Measurements from ENCODE around the gene HCK. TPM values are rescaled to one million over a fixed set of nuclear protein-coding genes. Genes with fewer than 3 reads are reported as not detected.

Gene HCK
- total RNA-seq, 1 experiment from 2014 or later, result 1.3 TPM

DNA sequence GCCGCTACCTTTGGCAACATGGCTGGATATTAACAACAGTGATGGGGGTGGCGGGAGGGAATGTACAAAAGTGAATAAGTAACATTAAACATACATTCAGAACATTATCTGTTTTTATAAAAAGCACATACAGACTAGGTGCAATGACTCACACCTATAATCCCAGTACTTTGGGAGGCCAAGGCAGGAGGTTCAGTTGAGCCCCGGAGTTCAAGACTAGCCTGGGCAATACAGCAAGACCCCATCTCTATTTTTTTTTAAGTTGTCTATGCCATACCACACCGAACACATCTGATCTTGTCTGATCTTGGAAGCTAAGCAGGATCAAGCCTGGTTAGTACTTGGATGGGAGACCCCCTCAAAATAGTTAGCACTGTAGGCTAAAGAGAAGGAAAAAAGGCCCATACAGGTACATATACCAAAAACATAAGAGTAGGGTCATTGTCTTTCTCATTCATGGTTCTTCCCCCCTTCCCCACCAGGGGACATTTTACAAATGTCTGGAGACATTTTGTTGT is 1.7 kb upstream of the HCK start:
- no peaks in the 10 kb centered on the region for H3K36me3 Mint-ChIP-seq
- H3K9me3 Mint-ChIP-seq, result no peaks in the 10 kb centered on the region
- peaks cover 17% of the 10 kb centered on the region for H3K4me1 Mint-ChIP-seq
- CTCF ChIA-PET, result interaction anchor here (1.0 to 2.1 kb wide), 4 partner anchors 16 to 41 kb away, joined by 3 to 9 read pairs (median 6); no protein-coding TSS in a partner anchor
- peak overlapping the region; percentile 85; the same call in 1 of the 2 replicates for H3K4me3 Mint-ChIP-seq
- TF ChIP-seq NR1H2 (CRISPR knock-in tag; IDR thresholded peaks at IDR 0.05) (no peak), GTF2I (CRISPR knock-in tag; conservative IDR thresholded peaks at IDR 0.05) (0 out of 2 replicates have a peak, but pooled peaks have one; percentile 21), ZBTB21 (CRISPR knock-in tag; IDR thresholded peaks at IDR 0.05; ENCODE audit: borderline replicate concordance) (no peak), ZNF121 (CRISPR knock-in tag; IDR thresholded peaks at IDR 0.05) (peak; percentile 96), TCF7 (CRISPR knock-in tag; IDR thresholded peaks at IDR 0.05; ENCODE audit: low read depth) (no peak), CBFB (CRISPR knock-in tag; IDR thresholded peaks at IDR 0.05; ENCODE audit: low read depth) (no peak)
- TF ChIP-seq, protein P1, sequence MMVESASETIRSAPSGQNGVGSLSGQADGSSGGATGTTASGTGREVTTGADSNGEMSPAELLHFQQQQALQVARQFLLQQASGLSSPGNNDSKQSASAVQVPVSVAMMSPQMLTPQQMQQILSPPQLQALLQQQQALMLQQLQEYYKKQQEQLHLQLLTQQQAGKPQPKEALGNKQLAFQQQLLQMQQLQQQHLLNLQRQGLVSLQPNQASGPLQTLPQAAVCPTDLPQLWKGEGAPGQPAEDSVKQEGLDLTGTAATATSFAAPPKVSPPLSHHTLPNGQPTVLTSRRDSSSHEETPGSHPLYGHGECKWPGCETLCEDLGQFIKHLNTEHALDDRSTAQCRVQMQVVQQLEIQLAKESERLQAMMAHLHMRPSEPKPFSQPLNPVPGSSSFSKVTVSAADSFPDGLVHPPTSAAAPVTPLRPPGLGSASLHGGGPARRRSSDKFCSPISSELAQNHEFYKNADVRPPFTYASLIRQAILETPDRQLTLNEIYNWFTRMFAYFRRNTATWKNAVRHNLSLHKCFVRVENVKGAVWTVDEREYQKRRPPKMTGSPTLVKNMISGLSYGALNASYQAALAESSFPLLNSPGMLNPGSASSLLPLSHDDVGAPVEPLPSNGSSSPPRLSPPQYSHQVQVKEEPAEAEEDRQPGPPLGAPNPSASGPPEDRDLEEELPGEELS (CRISPR knock-in tag; IDR thresholded peaks at IDR 0.05), result no peak
- no peak overlapping the region for H3K27ac Mint-ChIP-seq
- ATAC-seq (no peak), DNase-seq (ENCODE audit: low spot score) (no peak)
- POLR2A ChIA-PET, result no interaction called here
- peaks cover 71% of the 10 kb centered on the region for H3K27me3 Mint-ChIP-seq (ENCODE audit: low read depth)

DNA sequence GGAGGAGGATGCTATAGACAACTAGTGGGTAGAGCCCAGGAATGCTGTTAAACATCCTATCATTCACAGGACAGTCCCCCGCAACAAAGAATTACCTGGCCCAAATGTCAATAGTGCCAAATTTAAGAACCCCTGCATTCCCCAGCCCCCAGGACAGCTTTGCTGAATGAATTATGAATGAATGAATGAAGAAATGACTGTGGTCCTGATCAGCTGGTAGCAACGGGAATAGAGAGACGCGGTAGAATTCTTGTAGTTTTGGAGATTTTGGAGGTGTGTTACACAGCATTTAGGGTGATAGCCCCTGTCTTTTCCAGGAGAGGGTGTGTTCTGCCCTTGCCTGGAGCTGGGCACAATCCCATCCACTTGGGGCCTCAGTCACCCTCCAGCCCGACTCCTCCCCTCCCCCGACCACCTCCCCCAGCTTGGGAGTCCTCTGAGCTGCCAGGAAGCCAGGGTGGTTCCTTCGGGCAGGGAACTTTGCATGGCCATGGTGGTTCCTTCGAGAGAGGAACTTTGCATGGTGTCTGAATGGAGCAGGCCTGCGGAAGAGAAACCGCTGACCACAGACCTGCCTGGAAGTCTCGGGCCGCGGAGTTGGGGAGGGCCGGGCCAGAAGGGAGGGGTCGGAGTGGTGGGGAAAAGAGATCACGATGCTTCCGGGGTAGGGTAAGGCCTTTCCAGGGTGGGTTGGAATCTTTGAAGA is 1.0 kb upstream of the HCK start:
- Mint-ChIP-seq H3K9me3 (no peaks in the 10 kb centered on the region), H3K36me3 (no peaks in the 10 kb centered on the region), H3K4me3 (peak overlapping the region; percentile 85), H3K27ac (no peak overlapping the region), H3K27me3 (ENCODE audit: low read depth) (peaks cover 69% of the 10 kb centered on the region), H3K4me1 (peaks cover 17% of the 10 kb centered on the region)
- CTCF ChIA-PET, result interaction anchor here (0.6 to 2.1 kb wide), 6 partner anchors 15 to 41 kb away, joined by 3 to 9 read pairs (median 5); no protein-coding TSS in a partner anchor
- ATAC-seq (peak; percentile 54), DNase-seq (ENCODE audit: low spot score) (peak; percentile 55)
- TF ChIP-seq, protein P2, sequence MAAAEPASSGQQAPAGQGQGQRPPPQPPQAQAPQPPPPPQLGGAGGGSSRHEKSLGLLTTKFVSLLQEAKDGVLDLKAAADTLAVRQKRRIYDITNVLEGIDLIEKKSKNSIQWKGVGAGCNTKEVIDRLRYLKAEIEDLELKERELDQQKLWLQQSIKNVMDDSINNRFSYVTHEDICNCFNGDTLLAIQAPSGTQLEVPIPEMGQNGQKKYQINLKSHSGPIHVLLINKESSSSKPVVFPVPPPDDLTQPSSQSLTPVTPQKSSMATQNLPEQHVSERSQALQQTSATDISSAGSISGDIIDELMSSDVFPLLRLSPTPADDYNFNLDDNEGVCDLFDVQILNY (CRISPR knock-in tag; IDR thresholded peaks at IDR 0.05), result no peak
- no peak for TF ChIP-seq SP1 (CRISPR knock-in tag; conservative IDR thresholded peaks at IDR 0.05)
- TF ChIP-seq, protein P3, sequence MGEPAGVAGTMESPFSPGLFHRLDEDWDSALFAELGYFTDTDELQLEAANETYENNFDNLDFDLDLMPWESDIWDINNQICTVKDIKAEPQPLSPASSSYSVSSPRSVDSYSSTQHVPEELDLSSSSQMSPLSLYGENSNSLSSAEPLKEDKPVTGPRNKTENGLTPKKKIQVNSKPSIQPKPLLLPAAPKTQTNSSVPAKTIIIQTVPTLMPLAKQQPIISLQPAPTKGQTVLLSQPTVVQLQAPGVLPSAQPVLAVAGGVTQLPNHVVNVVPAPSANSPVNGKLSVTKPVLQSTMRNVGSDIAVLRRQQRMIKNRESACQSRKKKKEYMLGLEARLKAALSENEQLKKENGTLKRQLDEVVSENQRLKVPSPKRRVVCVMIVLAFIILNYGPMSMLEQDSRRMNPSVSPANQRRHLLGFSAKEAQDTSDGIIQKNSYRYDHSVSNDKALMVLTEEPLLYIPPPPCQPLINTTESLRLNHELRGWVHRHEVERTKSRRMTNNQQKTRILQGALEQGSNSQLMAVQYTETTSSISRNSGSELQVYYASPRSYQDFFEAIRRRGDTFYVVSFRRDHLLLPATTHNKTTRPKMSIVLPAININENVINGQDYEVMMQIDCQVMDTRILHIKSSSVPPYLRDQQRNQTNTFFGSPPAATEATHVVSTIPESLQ (CRISPR knock-in tag; IDR thresholded peaks at IDR 0.05), result no peak
- no peak for TF ChIP-seq ZNF396 (CRISPR knock-in tag; IDR thresholded peaks at IDR 0.05; ENCODE audit: borderline replicate concordance)
- TF ChIP-seq, protein P4, sequence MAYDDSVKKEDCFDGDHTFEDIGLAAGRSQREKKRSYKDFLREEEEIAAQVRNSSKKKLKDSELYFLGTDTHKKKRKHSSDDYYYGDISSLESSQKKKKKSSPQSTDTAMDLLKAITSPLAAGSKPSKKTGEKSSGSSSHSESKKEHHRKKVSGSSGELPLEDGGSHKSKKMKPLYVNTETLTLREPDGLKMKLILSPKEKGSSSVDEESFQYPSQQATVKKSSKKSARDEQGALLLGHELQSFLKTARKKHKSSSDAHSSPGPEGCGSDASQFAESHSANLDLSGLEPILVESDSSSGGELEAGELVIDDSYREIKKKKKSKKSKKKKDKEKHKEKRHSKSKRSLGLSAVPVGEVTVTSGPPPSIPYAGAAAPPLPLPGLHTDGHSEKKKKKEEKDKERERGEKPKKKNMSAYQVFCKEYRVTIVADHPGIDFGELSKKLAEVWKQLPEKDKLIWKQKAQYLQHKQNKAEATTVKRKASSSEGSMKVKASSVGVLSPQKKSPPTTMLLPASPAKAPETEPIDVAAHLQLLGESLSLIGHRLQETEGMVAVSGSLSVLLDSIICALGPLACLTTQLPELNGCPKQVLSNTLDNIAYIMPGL (CRISPR knock-in tag; IDR thresholded peaks at IDR 0.05), result no peak
- no peak for TF ChIP-seq ZNF671 (CRISPR knock-in tag; IDR thresholded peaks at IDR 0.05)
- TF ChIP-seq, protein P5, sequence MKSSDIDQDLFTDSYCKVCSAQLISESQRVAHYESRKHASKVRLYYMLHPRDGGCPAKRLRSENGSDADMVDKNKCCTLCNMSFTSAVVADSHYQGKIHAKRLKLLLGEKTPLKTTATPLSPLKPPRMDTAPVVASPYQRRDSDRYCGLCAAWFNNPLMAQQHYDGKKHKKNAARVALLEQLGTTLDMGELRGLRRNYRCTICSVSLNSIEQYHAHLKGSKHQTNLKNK (CRISPR knock-in tag; IDR thresholded peaks at IDR 0.05), result no peak
- no peak for TF ChIP-seq TEAD4 (CRISPR knock-in tag; IDR thresholded peaks at IDR 0.05)
- no peak for TF ChIP-seq NR1H2 (CRISPR knock-in tag; IDR thresholded peaks at IDR 0.05)
- TF ChIP-seq CREM (CRISPR knock-in tag; IDR thresholded peaks at IDR 0.05), result no peak
- no peak for TF ChIP-seq SOX15 (CRISPR knock-in tag; IDR thresholded peaks at IDR 0.05)
- TF ChIP-seq, protein P6, sequence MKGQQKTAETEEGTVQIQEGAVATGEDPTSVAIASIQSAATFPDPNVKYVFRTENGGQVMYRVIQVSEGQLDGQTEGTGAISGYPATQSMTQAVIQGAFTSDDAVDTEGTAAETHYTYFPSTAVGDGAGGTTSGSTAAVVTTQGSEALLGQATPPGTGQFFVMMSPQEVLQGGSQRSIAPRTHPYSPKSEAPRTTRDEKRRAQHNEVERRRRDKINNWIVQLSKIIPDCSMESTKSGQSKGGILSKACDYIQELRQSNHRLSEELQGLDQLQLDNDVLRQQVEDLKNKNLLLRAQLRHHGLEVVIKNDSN (CRISPR knock-in tag; IDR thresholded peaks at IDR 0.05), result no peak
- no peak for TF ChIP-seq RORB (CRISPR knock-in tag; IDR thresholded peaks at IDR 0.05)
- TF ChIP-seq ZNF263 (CRISPR knock-in tag; IDR thresholded peaks at IDR 0.05; ENCODE audit: low read depth), result no peak
- POLR2A ChIA-PET, result no interaction called here

All from WTC11 (cell line).